8988T (cell line): ENCODE measurements around the gene CIDEB.
A peak's percentile ranks its signal among the peaks of the same experiment; 100 is the strongest.

Source experiments
- DNase-seq: peaks from one replicate; pipeline ENCODE4 v3.0.0; 2011

CIDEB gene

GRCh38 chr14:24286996-24287395 is 20.8 kb downstream of the CIDEB start:
- DNase-seq: no peak

- no peak for DNase-seq
These were observed 22.4 kb downstream of the CIDEB start for GRCh38 chr14:24285351-24285750.

GRCh38 chr14:24284501-24285035 is 23.2 kb downstream of the CIDEB start:
- DNase-seq: no peak

GRCh38 chr14:24283796-24284460 is 23.8 kb downstream of the CIDEB start:
- DNase-seq: no peak

GRCh38 chr14:24282736-24283135 is 25.0 kb downstream of the CIDEB start:
- DNase-seq: no peak

GRCh38 chr14:24281636-24282035 is 26.1 kb downstream of the CIDEB start:
- no peak for DNase-seq

GRCh38 chr14:24280797-24281460 is 26.8 kb downstream of the CIDEB start:
- DNase-seq: no peak

- no peak for DNase-seq
These were observed 28.2 kb downstream of the CIDEB start for GRCh38 chr14:24279301-24280186.

GRCh38 chr14:24278424-24278823 is 29.4 kb downstream of the CIDEB start:
- no peak for DNase-seq

- no peak for DNase-seq
These were observed 30.0 kb downstream of the CIDEB start for GRCh38 chr14:24277606-24278321.

- DNase-seq: no peak
These were observed 30.7 kb downstream of the CIDEB start for GRCh38 chr14:24277071-24277470.

GRCh38 chr14:24274101-24274543 is 33.7 kb downstream of the CIDEB start:
- no peak for DNase-seq

- no peak for DNase-seq
These were observed 34.3 kb downstream of the CIDEB start for GRCh38 chr14:24273422-24273998.

GRCh38 chr14:24272467-24272866 is 35.3 kb downstream of the CIDEB start:
- no peak for DNase-seq

GRCh38 chr14:24271834-24272263 is 35.9 kb downstream of the CIDEB start:
- DNase-seq: no peak

- DNase-seq: peak; percentile 88
These were observed 36.5 kb downstream of the CIDEB start, which contains the start of gene RABGGTA for GRCh38 chr14:24271134-24271833. RABGGTA (minus strand) TSS chr14:24271597; CDS start chr14:24271115, 482 bp downstream.

GRCh38 chr14:24270537-24271133 is 37.1 kb downstream of the CIDEB start:
- no peak for DNase-seq

- no peak for DNase-seq
These were observed 37.8 kb downstream of the CIDEB start for GRCh38 chr14:24269910-24270536.

- DNase-seq: no peak
These were observed 38.4 kb downstream of the CIDEB start for GRCh38 chr14:24269368-24269767.

- no peak for DNase-seq
These were observed 39.6 kb downstream of the CIDEB start for GRCh38 chr14:24268225-24268624.

- no peak for DNase-seq
These were observed 40.3 kb downstream of the CIDEB start for GRCh38 chr14:24267516-24267915.
